H1 (cell line): Measurements from ENCODE around the gene NFATC1.

ENCODE experiments used
- ATF2 ChIP-seq: IDR thresholded peaks from 2 replicates; pipeline ENCODE4 v1.6.1; 2012; ENCODE audit warnings: low read length, inconsistent platforms
- ATF3 ChIP-seq: IDR thresholded peaks from 2 replicates; pipeline ENCODE4 v1.6.1; 2011; ENCODE audit warnings: low read depth, mild to moderate bottlenecking, low read length; ENCODE audit not compliant: insufficient read depth
- CHD2 ChIP-seq: IDR thresholded peaks from 2 replicates; pipeline ENCODE4 v1.6.1; 2012; ENCODE audit warnings: low read length, improper control_type of control experiment
- CTCF ChIP-seq, 3 experiments: IDR thresholded peaks; 1 replicate in 2 of 3; 2 replicates in 1 of 3; pipeline versions ENCODE4 v1.5.1 to v1.6.1; 2011; ENCODE audit warnings: low read length in 3 of 3, mild to moderate bottlenecking in 3 of 3, inconsistent platforms in 2 of 3, low read depth in 1 of 3, moderate library complexity in 1 of 3; ENCODE audit not compliant: insufficient read depth in 1 of 3; ENCODE audit errors: control extremely low read depth in 1 of 3
- GABPA ChIP-seq: IDR thresholded peaks from 2 replicates; pipeline ENCODE4 v1.6.1; 2011; ENCODE audit warnings: mild to moderate bottlenecking, low read length, moderate library complexity, borderline replicate concordance; ENCODE audit not compliant: insufficient read depth
- JUN ChIP-seq: IDR thresholded peaks from 2 replicates; pipeline ENCODE4 v1.6.1; 2011; ENCODE audit warnings: low read depth, mild to moderate bottlenecking, improper control_type of control experiment, low read length
- POLR2A ChIP-seq, 2 experiments: IDR thresholded peaks; 1 replicate in 1 of 2; 2 replicates in 1 of 2; pipeline ENCODE4 v1.6.1; 2011; ENCODE audit warnings: low read depth in 2 of 2, low read length in 2 of 2, mild to moderate bottlenecking in 2 of 2; ENCODE audit errors: control extremely low read depth in 1 of 2
- RAD21 ChIP-seq, 2 experiments: IDR thresholded peaks in 1 of 2; conservative IDR thresholded peaks in 1 of 2; 2 replicates each; pipeline ENCODE4 v1.6.1; 2011; ENCODE audit warnings: low read depth in 2 of 2, low read length in 2 of 2, improper control_type of control experiment in 1 of 2, inconsistent platforms in 1 of 2, mild to moderate bottlenecking in 1 of 2, moderate library complexity in 1 of 2
- RNF2 ChIP-seq: fragments of 200-900, 300-1000 bp; sonication (generic); IDR thresholded peaks from 2 replicates; pipeline ENCODE4 v1.7.1; 2016; ENCODE audit warnings: borderline replicate concordance, low read depth, mild to moderate bottlenecking, antibody characterized with exemption, low read length; ENCODE audit not compliant: poor library complexity, severe bottlenecking; ENCODE audit errors: missing control alignments
- SIN3A ChIP-seq, 2 experiments: IDR thresholded peaks in 1 of 2; conservative IDR thresholded peaks in 1 of 2; 2 replicates each; pipeline ENCODE4 v1.6.1; 2011 to 2012; ENCODE audit warnings: low read length in 2 of 2, improper control_type of control experiment in 1 of 2, low read depth in 1 of 2, mild to moderate bottlenecking in 1 of 2
- SP2 ChIP-seq: IDR thresholded peaks from 2 replicates; pipeline ENCODE4 v1.6.1; 2012; ENCODE audit warnings: mild to moderate bottlenecking, low read length, inconsistent platforms
- TBP ChIP-seq: IDR thresholded peaks from 2 replicates; pipeline ENCODE4 v1.6.1; 2011; ENCODE audit warnings: low read depth, low read length, improper control_type of control experiment

GRCh38 chr18:79518683-79519128, 123.0 kb downstream of the NFATC1 start:
- no peak for TF ChIP-seq ATF2
- no peak for TF ChIP-seq TBP
- no peak for TF ChIP-seq JUN
- TF ChIP-seq SP2 = no peak
- no peak for TF ChIP-seq POLR2A (IDR thresholded peaks at IDR 0.05; ENCODE audit: control extremely low read depth in 1 of 2, low read depth in 2 of 2, low read length in 2 of 2)
- no peak for TF ChIP-seq RNF2
- no peak for TF ChIP-seq CTCF (IDR thresholded peaks at IDR 0.05; ENCODE audit: control extremely low read depth in 1 of 3, insufficient read depth in 1 of 3, low read depth in 1 of 3, low read length in 3 of 3)
- no peak for TF ChIP-seq CHD2
- TF ChIP-seq RAD21 (IDR thresholded peaks at IDR 0.05 in 1 of 2, conservative IDR thresholded peaks at IDR 0.05 in 1 of 2; ENCODE audit: low read depth in 2 of 2, low read length in 2 of 2) = no peak
- no peak for TF ChIP-seq ATF3
- TF ChIP-seq SIN3A (conservative IDR thresholded peaks at IDR 0.05 in 1 of 2, IDR thresholded peaks at IDR 0.05 in 1 of 2; ENCODE audit: low read depth in 1 of 2, low read length in 2 of 2) = no peak
- no peak for TF ChIP-seq GABPA
